Progenitor cell of endocrine pancreas (in vitro differentiated cells): ENCODE results near the gene DCC. TPM values are rescaled to one million over a fixed set of nuclear protein-coding genes. Genes with fewer than 3 reads are reported as not detected.

ENCODE experiments used
- DNase-seq: peaks from one replicate; pipeline ENCODE4 v3.0.0; 2021; ENCODE audit warnings: low spot score; ENCODE audit not compliant: unreplicated experiment
- H3K27ac Mint-ChIP-seq: 2 replicates; pipeline ENCODE4 v1.8.0; 2021; ENCODE audit warnings: mild to moderate bottlenecking, moderate library complexity, mixed read lengths
- H3K27me3 Mint-ChIP-seq: 2 replicates; pipeline ENCODE4 v1.8.0; 2021; ENCODE audit warnings: mixed read lengths
- H3K36me3 Mint-ChIP-seq: 2 replicates; pipeline ENCODE4 v1.8.0; 2022; ENCODE audit warnings: mixed read lengths; ENCODE audit not compliant: insufficient read depth
- H3K4me1 Mint-ChIP-seq: 2 replicates; pipeline ENCODE4 v1.8.0; 2021; ENCODE audit warnings: low read depth, mixed read lengths
- H3K4me3 Mint-ChIP-seq: 2 replicates; pipeline ENCODE4 v1.8.0; 2021; ENCODE audit warnings: low read depth, mild to moderate bottlenecking, moderate library complexity, mixed read lengths
- H3K9me3 Mint-ChIP-seq: 2 replicates; pipeline ENCODE4 v1.8.0; 2021; ENCODE audit warnings: low read depth, mixed read lengths
- CTCF ChIP-seq: fragments of 200-600 bp; sonication (generic); IDR thresholded peaks from one replicate; pipeline ENCODE4 v1.5.0; 2021; ENCODE audit warnings: antibody characterized with exemption, mild to moderate bottlenecking; ENCODE audit not compliant: unreplicated experiment
- total RNA-seq: library from RNA; stranded (reverse); gene quantifications from 2 replicates; pipeline ENCODE4 v1.2.1, GENCODE V29; 2021

Gene DCC
- total RNA-seq, 1 donor from 2014 or later = 8.4 TPM

GRCh38 chr18:52523566-52523965 is 183.6 kb downstream of the DCC start:
- Mint-ChIP-seq H3K9me3 (peaks cover 3% of the 10 kb centered on the region), H3K27ac (no peak overlapping the region)
- TF ChIP-seq CTCF = no peak

GRCh38 chr18:52531836-52532235 is 191.8 kb downstream of the DCC start:
- H3K27me3 Mint-ChIP-seq = peaks cover 3% of the 10 kb centered on the region
- H3K27ac Mint-ChIP-seq = no peak overlapping the region
- H3K9me3 Mint-ChIP-seq = no peaks in the 10 kb centered on the region
- H3K4me3 Mint-ChIP-seq = no peak overlapping the region
- TF ChIP-seq CTCF = no peak
- peaks cover 1% of the 10 kb centered on the region for H3K4me1 Mint-ChIP-seq
- no peaks in the 10 kb centered on the region for H3K36me3 Mint-ChIP-seq
- DNase-seq = no peak

More at GRCh38 chr18:52523566-52523965, 183.6 kb downstream of the DCC start:
- H3K27me3 Mint-ChIP-seq = no peaks in the 10 kb centered on the region
- no peak for DNase-seq
- no peaks in the 10 kb centered on the region for H3K36me3 Mint-ChIP-seq
- peaks cover 17% of the 10 kb centered on the region for H3K4me1 Mint-ChIP-seq
- H3K4me3 Mint-ChIP-seq = no peak overlapping the region

GRCh38 chr18:52536039-52536438 is 196.0 kb downstream of the DCC start:
- Mint-ChIP-seq H3K4me1 (peaks cover 6% of the 10 kb centered on the region), H3K27ac (no peak overlapping the region), H3K9me3 (no peaks in the 10 kb centered on the region), H3K27me3 (peaks cover 3% of the 10 kb centered on the region), H3K4me3 (no peak overlapping the region), H3K36me3 (no peaks in the 10 kb centered on the region)
- DNase-seq = no peak
- no peak for TF ChIP-seq CTCF

GRCh38 chr18:52537261-52537660 is 197.3 kb downstream of the DCC start:
- DNase-seq = no peak
- Mint-ChIP-seq H3K36me3 (no peaks in the 10 kb centered on the region), H3K4me1 (peaks cover 6% of the 10 kb centered on the region), H3K4me3 (no peak overlapping the region), H3K27ac (no peak overlapping the region), H3K9me3 (no peaks in the 10 kb centered on the region), H3K27me3 (peaks cover 3% of the 10 kb centered on the region)
- TF ChIP-seq CTCF = no peak

- Mint-ChIP-seq H3K4me3 (no peak overlapping the region), H3K4me1 (peaks cover 6% of the 10 kb centered on the region), H3K36me3 (no peaks in the 10 kb centered on the region), H3K9me3 (no peaks in the 10 kb centered on the region), H3K27me3 (peaks cover 9% of the 10 kb centered on the region), H3K27ac (no peak overlapping the region)
- DNase-seq = no peak
- no peak for TF ChIP-seq CTCF
Measured at GRCh38 chr18:52541056-52541455, 201.1 kb downstream of the DCC start.
